Ishikawa (cell line): ENCODE data around the gene RIMBP3C.

Source experiments
- CEBPB ChIP-seq: IDR thresholded peaks from 2 replicates; pipeline ENCODE4 v1.6.1; 2012
- CREB1 ChIP-seq: IDR thresholded peaks from 2 replicates; pipeline ENCODE4 v1.6.1; 2012; ENCODE audit warnings: low read depth
- EGR1 ChIP-seq: IDR thresholded peaks from 2 replicates; pipeline ENCODE4 v1.6.1; 2012
- EP300 ChIP-seq: IDR thresholded peaks from 2 replicates; pipeline ENCODE4 v1.6.1; 2012; ENCODE audit warnings: borderline replicate concordance
- FOXM1 ChIP-seq: IDR thresholded peaks from 2 replicates; pipeline ENCODE4 v1.6.1; 2012; ENCODE audit warnings: low read depth, borderline replicate concordance
- MAX ChIP-seq: IDR thresholded peaks from 2 replicates; pipeline ENCODE4 v1.6.1; 2012
- NFIC ChIP-seq: IDR thresholded peaks from 2 replicates; pipeline ENCODE4 v1.6.1; 2012
- RAD21 ChIP-seq: IDR thresholded peaks from 2 replicates; pipeline ENCODE4 v1.6.1; 2012; ENCODE audit warnings: low read depth
- REST ChIP-seq: IDR thresholded peaks from 2 replicates; pipeline ENCODE4 v1.6.1; 2012; ENCODE audit warnings: low read depth, mild to moderate bottlenecking
- TAF1 ChIP-seq: IDR thresholded peaks from 2 replicates; pipeline ENCODE4 v1.6.1; 2012; ENCODE audit warnings: low read depth, mild to moderate bottlenecking
- TCF12 ChIP-seq: IDR thresholded peaks from 2 replicates; pipeline ENCODE4 v1.6.1; 2012; ENCODE audit warnings: low read depth
- TEAD4 ChIP-seq: IDR thresholded peaks from 2 replicates; pipeline ENCODE4 v1.6.1; 2012
- USF1 ChIP-seq: IDR thresholded peaks from 2 replicates; pipeline ENCODE4 v1.6.1; 2012
- YY1 ChIP-seq: IDR thresholded peaks from 2 replicates; pipeline ENCODE4 v1.6.1; 2012; ENCODE audit warnings: low read depth
- ZBTB7A ChIP-seq: IDR thresholded peaks from 2 replicates; pipeline ENCODE4 v1.6.1; 2012; ENCODE audit warnings: low read depth

RIMBP3C gene

GRCh38 chr22:21593406-21594232 lies 42.4 kb upstream of the RIMBP3C start:
- no peak for TF ChIP-seq YY1
- peak; percentile 15; the same call in 1 of the 2 replicates for TF ChIP-seq RAD21

- TF ChIP-seq MAX, result no peak
- no peak for TF ChIP-seq RAD21
- TF ChIP-seq USF1, result no peak
- TF ChIP-seq EP300, result no peak
- no peak for TF ChIP-seq NFIC
- no peak for TF ChIP-seq CREB1
- no peak for TF ChIP-seq YY1
- no peak for TF ChIP-seq ZBTB7A
- TF ChIP-seq TEAD4, result no peak
- no peak for TF ChIP-seq EGR1
- no peak for TF ChIP-seq TAF1
- no peak for TF ChIP-seq TCF12
- TF ChIP-seq REST, result no peak
- TF ChIP-seq CEBPB, result no peak
- no peak for TF ChIP-seq FOXM1
Measured at GRCh38 chr22:21592422-21592821, 41.2 kb upstream of the RIMBP3C start.

GRCh38 chr22:21591695-21592094 lies 40.4 kb upstream of the RIMBP3C start:
- TF ChIP-seq FOXM1, result no peak
- no peak for TF ChIP-seq NFIC
- TF ChIP-seq YY1, result no peak
- no peak for TF ChIP-seq ZBTB7A
- TF ChIP-seq RAD21, result no peak
- TF ChIP-seq TEAD4, result no peak
- no peak for TF ChIP-seq EGR1
- no peak for TF ChIP-seq CEBPB
- no peak for TF ChIP-seq MAX
- TF ChIP-seq TAF1, result no peak
- no peak for TF ChIP-seq TCF12

- no peak for TF ChIP-seq REST
- TF ChIP-seq NFIC, result no peak
- no peak for TF ChIP-seq ZBTB7A
- no peak for TF ChIP-seq TAF1
- TF ChIP-seq RAD21, result no peak
- no peak for TF ChIP-seq YY1
- TF ChIP-seq EGR1, result no peak
- no peak for TF ChIP-seq TEAD4
Measured at GRCh38 chr22:21590809-21591641, 39.8 kb upstream of the RIMBP3C start.

- no peak for TF ChIP-seq YY1
- no peak for TF ChIP-seq EP300
- no peak for TF ChIP-seq EGR1
- TF ChIP-seq ZBTB7A, result no peak
- TF ChIP-seq NFIC, result no peak
- no peak for TF ChIP-seq TCF12
- no peak for TF ChIP-seq REST
- TF ChIP-seq FOXM1, result no peak
- TF ChIP-seq MAX, result no peak
- no peak for TF ChIP-seq TAF1
- TF ChIP-seq CEBPB, result no peak
- TF ChIP-seq TEAD4, result no peak
- TF ChIP-seq RAD21, result no peak
- no peak for TF ChIP-seq USF1
- no peak for TF ChIP-seq CREB1
Measured at GRCh38 chr22:21589396-21589795, 38.1 kb upstream of the RIMBP3C start.
